ENCODE data around the gene TCF4.

DNA sequence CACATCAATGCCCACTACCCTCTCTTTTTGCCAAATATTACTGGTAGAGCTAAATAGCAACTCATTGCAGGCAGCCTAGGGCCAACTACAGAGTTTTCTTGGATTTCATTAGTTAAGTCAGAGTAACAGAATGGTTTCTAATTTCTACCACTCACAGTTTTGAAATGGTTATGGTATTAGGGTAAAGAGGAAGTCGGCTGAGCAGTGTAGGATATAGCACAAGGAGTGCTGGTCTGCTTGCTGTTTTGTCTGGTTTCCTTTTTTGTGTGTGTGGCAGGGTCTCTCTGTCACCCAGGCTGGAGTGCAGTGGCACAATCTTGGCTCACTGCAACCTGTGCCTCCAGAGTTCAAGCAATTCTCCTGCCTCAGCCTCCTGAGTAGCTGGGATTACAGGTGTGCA, 339.5 kb downstream of the TCF4 start:
- TF ChIP-seq EZH2 (IDR thresholded peaks at IDR 0.05): no peak
- no peak for TF ChIP-seq EZH2phosphoT487 (IDR thresholded peaks at IDR 0.05; ENCODE audit: borderline replicate concordance)
- TF ChIP-seq SIN3A (IDR thresholded peaks at IDR 0.05; ENCODE audit: low read depth): no peak
- TF ChIP-seq, protein P1, sequence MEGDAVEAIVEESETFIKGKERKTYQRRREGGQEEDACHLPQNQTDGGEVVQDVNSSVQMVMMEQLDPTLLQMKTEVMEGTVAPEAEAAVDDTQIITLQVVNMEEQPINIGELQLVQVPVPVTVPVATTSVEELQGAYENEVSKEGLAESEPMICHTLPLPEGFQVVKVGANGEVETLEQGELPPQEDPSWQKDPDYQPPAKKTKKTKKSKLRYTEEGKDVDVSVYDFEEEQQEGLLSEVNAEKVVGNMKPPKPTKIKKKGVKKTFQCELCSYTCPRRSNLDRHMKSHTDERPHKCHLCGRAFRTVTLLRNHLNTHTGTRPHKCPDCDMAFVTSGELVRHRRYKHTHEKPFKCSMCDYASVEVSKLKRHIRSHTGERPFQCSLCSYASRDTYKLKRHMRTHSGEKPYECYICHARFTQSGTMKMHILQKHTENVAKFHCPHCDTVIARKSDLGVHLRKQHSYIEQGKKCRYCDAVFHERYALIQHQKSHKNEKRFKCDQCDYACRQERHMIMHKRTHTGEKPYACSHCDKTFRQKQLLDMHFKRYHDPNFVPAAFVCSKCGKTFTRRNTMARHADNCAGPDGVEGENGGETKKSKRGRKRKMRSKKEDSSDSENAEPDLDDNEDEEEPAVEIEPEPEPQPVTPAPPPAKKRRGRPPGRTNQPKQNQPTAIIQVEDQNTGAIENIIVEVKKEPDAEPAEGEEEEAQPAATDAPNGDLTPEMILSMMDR (IDR thresholded peaks at IDR 0.05 in 2 of 3, conservative IDR thresholded peaks at IDR 0.05 in 1 of 3; ENCODE audit: borderline replicate concordance in 1 of 3, insufficient read depth in 1 of 3, low read depth in 2 of 3, low read length in 2 of 3): no peak
- TF ChIP-seq FOSL1 (IDR thresholded peaks at IDR 0.05; ENCODE audit: low read depth): no peak
- TF ChIP-seq POLR2AphosphoS5 (IDR thresholded peaks at IDR 0.05; ENCODE audit: low read depth, low read length): no peak
- no peak for TF ChIP-seq POLR2A (IDR thresholded peaks at IDR 0.05; ENCODE audit: borderline replicate concordance, extremely low read depth, insufficient read depth, insufficient read length)
